ENCODE results near the gene PCDHGA1. TPM values are rescaled to one million over a fixed set of nuclear protein-coding genes. Genes with fewer than 3 reads are reported as not detected.

The PCDHGA1 gene
- total and polyA plus RNA-seq, 9 of the 15 experiments (the other 6 are each of a cell fraction or from before 2014, with no cell fraction given) = 0.05 to 0.26 (median 0.18) TPM; not detected in 2

GRCh38 chr5:141326088-141326854 lies 4.0 kb upstream of the PCDHGA1 start (continued):
- TF ChIP-seq JUN (IDR thresholded peaks at IDR 0.05; ENCODE audit: borderline replicate concordance, low read depth, low read length) = no peak
- TF ChIP-seq JUN (CRISPR knock-in tag; IDR thresholded peaks at IDR 0.05; ENCODE audit: borderline replicate concordance) = no peak
- TF ChIP-seq TRIM25 (IDR thresholded peaks at IDR 0.05; ENCODE audit: borderline replicate concordance) = no peak
- no peak for TF ChIP-seq ZNF740 (CRISPR knock-in tag; IDR thresholded peaks at IDR 0.05)
- no peak for TF ChIP-seq ZNF740 (tag; IDR thresholded peaks at IDR 0.05)
- TF ChIP-seq TEAD4 (IDR thresholded peaks at IDR 0.05; ENCODE audit: low read length) = no peak
- no peak for TF ChIP-seq TEAD4 (CRISPR knock-in tag; IDR thresholded peaks at IDR 0.05; ENCODE audit: borderline replicate concordance)
- TF ChIP-seq TCF3 (CRISPR knock-in tag; IDR thresholded peaks at IDR 0.05) = no peak
- no peak for TF ChIP-seq BRF2 (IDR thresholded peaks at IDR 0.05; ENCODE audit: borderline replicate concordance, insufficient read depth, insufficient read length)
- no peak for TF ChIP-seq ZNF398 (CRISPR knock-in tag; IDR thresholded peaks at IDR 0.05)
- TF ChIP-seq XRCC3 (IDR thresholded peaks at IDR 0.05) = no peak
- TF ChIP-seq ZC3H4 (CRISPR knock-in tag; IDR thresholded peaks at IDR 0.05; ENCODE audit: borderline replicate concordance) = no peak
- no peak for TF ChIP-seq PRMT5 (CRISPR knock-in tag; IDR thresholded peaks at IDR 0.05)
- no peak for TF ChIP-seq HCFC1 (IDR thresholded peaks at IDR 0.05; ENCODE audit: low read depth, low read length)
- TF ChIP-seq CHD1 (IDR thresholded peaks at IDR 0.05; ENCODE audit: low read length) = no peak
- no peak for TF ChIP-seq FIP1L1 (IDR thresholded peaks at IDR 0.05; ENCODE audit: low read depth, low read length, poor library complexity, severe bottlenecking)
- TF ChIP-seq GTF2B (IDR thresholded peaks at IDR 0.05; ENCODE audit: extremely low read depth, insufficient read length) = no peak
- TF ChIP-seq ARHGAP35 (IDR thresholded peaks at IDR 0.05; ENCODE audit: partially characterized antibody) = no peak
- no peak for TF ChIP-seq ZNF561 (CRISPR knock-in tag; conservative IDR thresholded peaks at IDR 0.05)
- TF ChIP-seq HDAC1 (IDR thresholded peaks at IDR 0.05) = no peak
- TF ChIP-seq SRF (CRISPR knock-in tag; IDR thresholded peaks at IDR 0.05) = no peak

Measured in K562 (cell line).